RCC 7860 (cell line): Measurements from ENCODE around the gene DEK.
A peak's percentile ranks its signal among the peaks of the same experiment; 100 is the strongest.

Experiments
- DNase-seq: peaks from one replicate; pipeline ENCODE4 v3.0.0-alpha.2; 2015; ENCODE audit warnings: low spot score
- FAIRE-seq: peaks from 2 replicates; lab custom pipeline; 2012; peaks lifted over from hg19 to GRCh38; lab: Jason Lieb, UNC

Gene DEK

GRCh38 chr6:18266523-18266912 is 2.2 kb upstream of the DEK start:
- DNase-seq = no peak
- FAIRE-seq = no peak

- no peak for FAIRE-seq
- DNase-seq = no peak
Observed at GRCh38 chr6:18265787-18266522, 1.6 kb upstream of the DEK start.

- DNase-seq (no peak), FAIRE-seq (no peak)
Observed at GRCh38 chr6:18264923-18265377, 620 bp upstream of the DEK start.

GRCh38 chr6:18263418-18264218 is 712 bp downstream of the DEK start:
- no peak for FAIRE-seq
- no peak for DNase-seq

- DNase-seq (peak; percentile 30), FAIRE-seq (no peak)
Observed at GRCh38 chr6:18262702-18263417, 1.5 kb downstream of the DEK start.

- FAIRE-seq = no peak
- no peak for DNase-seq
Observed at GRCh38 chr6:18261877-18262276, 2.5 kb downstream of the DEK start.

- FAIRE-seq (no peak), DNase-seq (peak; percentile 44)
Observed at GRCh38 chr6:18260448-18261106, 3.8 kb downstream of the DEK start.

- FAIRE-seq = no peak
- no peak for DNase-seq
Observed at GRCh38 chr6:18259675-18260447, 4.5 kb downstream of the DEK start.

GRCh38 chr6:18254793-18255192 is 9.5 kb downstream of the DEK start:
- DNase-seq = no peak
- no peak for FAIRE-seq

GRCh38 chr6:18253635-18254034 is 10.7 kb downstream of the DEK start:
- no peak for FAIRE-seq

GRCh38 chr6:18249271-18249670 is 15.1 kb downstream of the DEK start:
- FAIRE-seq = no peak
- DNase-seq = no peak

More at GRCh38 chr6:18253635-18254034, 10.7 kb downstream of the DEK start:
- no peak for DNase-seq

GRCh38 chr6:18248698-18249097 is 15.6 kb downstream of the DEK start:
- DNase-seq = no peak
- no peak for FAIRE-seq

- DNase-seq = no peak
- no peak for FAIRE-seq
Observed at GRCh38 chr6:18247002-18247401, 17.3 kb downstream of the DEK start.

- DNase-seq = no peak
- no peak for FAIRE-seq
Observed at GRCh38 chr6:18246205-18246604, 18.1 kb downstream of the DEK start.

- no peak for FAIRE-seq
- no peak for DNase-seq
Observed at GRCh38 chr6:18245642-18246041, 18.7 kb downstream of the DEK start.

GRCh38 chr6:18245079-18245478 is 19.3 kb downstream of the DEK start:
- no peak for DNase-seq
- FAIRE-seq = no peak

GRCh38 chr6:18244251-18244650 is 20.1 kb downstream of the DEK start:
- DNase-seq (no peak), FAIRE-seq (no peak)

GRCh38 chr6:18243302-18243893 is 20.9 kb downstream of the DEK start:
- no peak for FAIRE-seq
- no peak for DNase-seq

GRCh38 chr6:18242062-18242851 is 22.1 kb downstream of the DEK start:
- FAIRE-seq (no peak), DNase-seq (peak; percentile 75)
